ENCODE results near the gene MEOX2. TPM values are rescaled to one million over a fixed set of nuclear protein-coding genes. Genes with fewer than 3 reads are reported as not detected.

Gene MEOX2
- total RNA-seq, 1 donor from 2014 or later = not detected

DNA sequence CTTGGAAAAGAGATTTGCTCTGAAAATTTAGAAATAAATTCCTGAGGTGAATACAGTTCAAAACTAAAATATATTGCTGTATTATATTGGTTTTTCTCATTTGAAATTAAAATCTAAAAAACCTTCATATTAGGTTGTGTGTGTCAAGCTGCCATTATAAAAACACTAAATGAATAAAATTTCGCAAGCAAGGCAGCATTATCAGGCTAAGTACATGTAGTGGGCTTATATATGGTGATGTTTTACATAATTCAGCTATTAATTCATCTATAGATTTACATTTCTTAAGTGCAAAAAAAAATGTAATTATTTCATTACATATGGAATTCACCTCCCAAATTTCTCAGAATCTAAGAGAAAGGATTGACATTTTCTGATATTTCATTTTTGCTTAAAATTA, 5.3 kb downstream of the MEOX2 start:
- no peak overlapping the region for H2AFZ ChIP-seq (replicated peaks)
- H3K4me3 ChIP-seq = no peak overlapping the region
- no peak overlapping the region for H3K27ac ChIP-seq
- H3K4me1 Mint-ChIP-seq = peaks cover 17% of the 10 kb centered on the region
- peaks cover 15% of the 10 kb centered on the region for H3K4me1 ChIP-seq
- no peaks in the 10 kb centered on the region for H3K36me3 Mint-ChIP-seq
- H3F3A ChIP-seq (ENCODE audit: low read depth) = peaks cover 12% of the 10 kb centered on the region
- H3K27ac Mint-ChIP-seq = no peak overlapping the region
- H3K79me2 ChIP-seq (ENCODE audit: low read depth) = no peaks in the 10 kb centered on the region
- H3K4me2 ChIP-seq = no peak overlapping the region
- no peak overlapping the region for H3K4me3 Mint-ChIP-seq
- no peaks in the 10 kb centered on the region for H3K36me3 ChIP-seq
- H3K9me3 Mint-ChIP-seq = no peaks in the 10 kb centered on the region
- peaks cover 13% of the 10 kb centered on the region for H3K27me3 Mint-ChIP-seq (ENCODE audit: insufficient read depth, low read depth)
- TF ChIP-seq EZH2phosphoT487 (IDR thresholded peaks at IDR 0.05) (no peak), EZH2 (IDR thresholded peaks at IDR 0.05) (no peak)
- TF ChIP-seq, protein P1, sequence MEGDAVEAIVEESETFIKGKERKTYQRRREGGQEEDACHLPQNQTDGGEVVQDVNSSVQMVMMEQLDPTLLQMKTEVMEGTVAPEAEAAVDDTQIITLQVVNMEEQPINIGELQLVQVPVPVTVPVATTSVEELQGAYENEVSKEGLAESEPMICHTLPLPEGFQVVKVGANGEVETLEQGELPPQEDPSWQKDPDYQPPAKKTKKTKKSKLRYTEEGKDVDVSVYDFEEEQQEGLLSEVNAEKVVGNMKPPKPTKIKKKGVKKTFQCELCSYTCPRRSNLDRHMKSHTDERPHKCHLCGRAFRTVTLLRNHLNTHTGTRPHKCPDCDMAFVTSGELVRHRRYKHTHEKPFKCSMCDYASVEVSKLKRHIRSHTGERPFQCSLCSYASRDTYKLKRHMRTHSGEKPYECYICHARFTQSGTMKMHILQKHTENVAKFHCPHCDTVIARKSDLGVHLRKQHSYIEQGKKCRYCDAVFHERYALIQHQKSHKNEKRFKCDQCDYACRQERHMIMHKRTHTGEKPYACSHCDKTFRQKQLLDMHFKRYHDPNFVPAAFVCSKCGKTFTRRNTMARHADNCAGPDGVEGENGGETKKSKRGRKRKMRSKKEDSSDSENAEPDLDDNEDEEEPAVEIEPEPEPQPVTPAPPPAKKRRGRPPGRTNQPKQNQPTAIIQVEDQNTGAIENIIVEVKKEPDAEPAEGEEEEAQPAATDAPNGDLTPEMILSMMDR (IDR thresholded peaks at IDR 0.05) = no peak
- peaks cover 3% of the 10 kb centered on the region for H4K20me1 ChIP-seq (ENCODE audit: low read depth)
- H3K27me3 ChIP-seq = peaks cover 53% of the 10 kb centered on the region
- no peaks in the 10 kb centered on the region for H3K9me3 ChIP-seq (ENCODE audit: low read depth)
- no peak overlapping the region for H3K9ac ChIP-seq
- no peak for DNase-seq (ENCODE audit: low spot score)

DNA sequence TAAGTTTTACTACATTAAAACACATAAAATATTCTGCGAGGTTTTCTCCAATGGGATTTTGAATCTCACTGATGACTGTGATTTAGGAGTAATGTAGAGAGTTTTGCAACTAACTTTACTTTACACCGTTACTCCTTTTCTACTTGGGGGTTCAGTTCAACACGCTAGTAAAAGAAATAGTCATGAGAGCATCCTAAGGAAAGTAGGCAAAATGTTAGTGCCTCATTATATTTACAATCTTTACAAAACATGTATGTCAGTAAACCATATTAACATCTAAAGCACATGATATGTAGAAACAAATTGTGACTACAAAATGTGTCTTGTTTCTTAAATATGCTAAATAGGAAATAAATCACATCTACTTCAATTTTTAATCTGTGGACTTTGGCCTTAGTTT, 6.0 kb downstream of the MEOX2 start:
- H3K4me3 ChIP-seq = no peak overlapping the region
- H2AFZ ChIP-seq (replicated peaks) = no peak overlapping the region

DNA sequence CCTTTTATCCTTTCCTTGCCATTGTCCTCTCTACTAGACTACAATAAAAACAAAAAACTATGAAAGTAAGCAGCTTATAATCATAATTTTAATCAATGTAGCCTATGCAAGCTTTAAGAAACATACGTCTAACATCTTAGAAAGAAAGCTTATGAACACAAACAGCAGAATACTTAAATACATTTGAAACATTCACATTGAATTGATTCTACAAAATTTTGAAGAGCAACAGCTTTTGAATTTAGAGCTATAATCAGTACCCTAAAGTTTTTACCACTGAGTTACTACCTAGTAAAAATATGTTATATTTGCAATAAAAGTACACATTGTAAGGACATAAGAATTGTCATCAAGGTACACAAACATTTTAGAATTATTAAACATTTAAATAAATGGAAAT, 7.2 kb downstream of the MEOX2 start:
- Histone ChIP-seq H3K27ac (no peak overlapping the region), H4K20me1 (ENCODE audit: low read depth) (no peaks in the 10 kb centered on the region), H3K4me3 (no peak overlapping the region), H3K36me3 (no peaks in the 10 kb centered on the region), H2AFZ (replicated peaks) (no peak overlapping the region), H3K9ac (no peak overlapping the region), H3K4me1 (no peaks in the 10 kb centered on the region), H3K27me3 (peaks cover 34% of the 10 kb centered on the region), H3K4me2 (no peak overlapping the region), H3F3A (ENCODE audit: low read depth) (no peaks in the 10 kb centered on the region), H3K79me2 (ENCODE audit: low read depth) (no peaks in the 10 kb centered on the region), H3K9me3 (ENCODE audit: low read depth) (no peaks in the 10 kb centered on the region)
- Mint-ChIP-seq H3K27ac (no peak overlapping the region), H3K4me3 (no peak overlapping the region), H3K36me3 (no peaks in the 10 kb centered on the region), H3K27me3 (ENCODE audit: insufficient read depth, low read depth) (peaks cover 3% of the 10 kb centered on the region), H3K9me3 (no peaks in the 10 kb centered on the region), H3K4me1 (peaks cover 1% of the 10 kb centered on the region)
- TF ChIP-seq EZH2phosphoT487 (IDR thresholded peaks at IDR 0.05) = no peak
- no peak for DNase-seq (ENCODE audit: low spot score)

More for the DNA sequence above, 6.0 kb downstream of the MEOX2 start:
- H3K36me3 Mint-ChIP-seq = no peaks in the 10 kb centered on the region
- H3K4me1 ChIP-seq = peaks cover 9% of the 10 kb centered on the region
- H3K4me3 Mint-ChIP-seq = no peak overlapping the region
- no peaks in the 10 kb centered on the region for H3K9me3 ChIP-seq (ENCODE audit: low read depth)
- peaks cover 7% of the 10 kb centered on the region for H3K27me3 Mint-ChIP-seq (ENCODE audit: insufficient read depth, low read depth)
- H3F3A ChIP-seq (ENCODE audit: low read depth) = peaks cover 6% of the 10 kb centered on the region
- H3K9ac ChIP-seq = no peak overlapping the region
- H3K4me2 ChIP-seq = no peak overlapping the region
- no peaks in the 10 kb centered on the region for H3K9me3 Mint-ChIP-seq
- TF ChIP-seq EZH2 (IDR thresholded peaks at IDR 0.05) = no peak
- DNase-seq (ENCODE audit: low spot score) = no peak
- no peaks in the 10 kb centered on the region for H3K79me2 ChIP-seq (ENCODE audit: low read depth)
- H3K27me3 ChIP-seq = peaks cover 46% of the 10 kb centered on the region
- H3K27ac Mint-ChIP-seq = no peak overlapping the region
- no peaks in the 10 kb centered on the region for H3K36me3 ChIP-seq
- H4K20me1 ChIP-seq (ENCODE audit: low read depth) = peaks cover 3% of the 10 kb centered on the region
- H3K27ac ChIP-seq = no peak overlapping the region
- peaks cover 9% of the 10 kb centered on the region for H3K4me1 Mint-ChIP-seq

DNA sequence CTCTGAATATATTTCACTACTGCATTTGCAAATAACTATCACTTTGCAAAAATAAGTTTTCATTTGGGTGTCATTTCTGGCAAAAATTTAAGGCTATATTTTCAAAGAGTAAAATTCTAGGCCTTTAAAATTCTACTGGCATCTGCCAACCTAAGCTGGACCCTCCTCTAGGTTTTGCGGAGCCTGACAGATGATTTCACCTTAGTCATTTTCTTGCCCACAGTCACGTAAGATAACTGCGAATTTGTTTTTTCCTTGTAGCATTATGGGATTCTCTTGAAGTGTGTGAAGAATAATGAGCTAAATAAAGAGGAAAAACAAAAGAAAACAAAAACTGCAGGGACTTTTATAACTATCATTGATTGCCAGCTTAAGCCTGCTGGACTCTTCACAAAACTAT, 7.8 kb downstream of the MEOX2 start:
- Histone ChIP-seq H3K4me1 (no peaks in the 10 kb centered on the region), H3K9me3 (ENCODE audit: low read depth) (no peaks in the 10 kb centered on the region), H3K36me3 (no peaks in the 10 kb centered on the region), H2AFZ (replicated peaks) (no peak overlapping the region), H3K79me2 (ENCODE audit: low read depth) (no peaks in the 10 kb centered on the region), H3K9ac (no peak overlapping the region), H3K4me3 (no peak overlapping the region), H3F3A (ENCODE audit: low read depth) (no peaks in the 10 kb centered on the region), H3K27me3 (peaks cover 28% of the 10 kb centered on the region), H3K4me2 (no peak overlapping the region), H4K20me1 (ENCODE audit: low read depth) (no peaks in the 10 kb centered on the region), H3K27ac (no peak overlapping the region)
- no peak overlapping the region for H3K4me3 Mint-ChIP-seq
- no peak overlapping the region for H3K27ac Mint-ChIP-seq
- TF ChIP-seq, protein P1 (IDR thresholded peaks at IDR 0.05) = no peak
- TF ChIP-seq EZH2 (IDR thresholded peaks at IDR 0.05) = no peak
- TF ChIP-seq EZH2phosphoT487 (IDR thresholded peaks at IDR 0.05) = no peak
- H3K9me3 Mint-ChIP-seq = no peaks in the 10 kb centered on the region
- H3K36me3 Mint-ChIP-seq = no peaks in the 10 kb centered on the region
- DNase-seq (ENCODE audit: low spot score) = no peak
- H3K27me3 Mint-ChIP-seq (ENCODE audit: insufficient read depth, low read depth) = peaks cover under 1% of the 10 kb centered on the region
- no peaks in the 10 kb centered on the region for H3K4me1 Mint-ChIP-seq
